NCI-H2171 (cell line): ENCODE results near the gene BABAM2.
"Not testable (repeated sequence)": the region's sequence is repeated elsewhere in the genome, so short reads cannot be mapped to it uniquely, and the experiment has no call there.

Experiments
- DNase-seq: peaks from one replicate; lab custom pipeline; 2025; lab: John Stamatoyannopoulos, UW

Gene BABAM2

DNA sequence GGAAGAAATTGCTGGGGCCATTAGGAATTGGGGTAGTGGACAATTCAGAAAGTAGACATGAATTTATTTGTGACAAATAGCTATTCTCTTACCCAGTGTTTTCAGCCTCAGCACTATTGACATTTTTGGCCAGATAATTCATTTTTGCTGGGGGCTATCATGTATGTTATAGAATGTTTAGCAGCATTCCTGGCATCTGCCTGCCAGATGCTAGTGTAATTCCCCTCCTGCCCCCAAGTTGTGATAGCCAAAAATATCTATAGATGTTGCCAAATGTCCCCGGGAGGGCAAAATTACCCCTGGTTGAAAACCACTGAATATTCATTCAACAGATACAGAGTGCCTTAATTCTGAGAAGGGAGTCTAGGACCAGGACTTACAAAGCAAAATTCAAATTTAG, 183.6 kb downstream of the BABAM2 start:
- DNase-seq: no peak

DNA sequence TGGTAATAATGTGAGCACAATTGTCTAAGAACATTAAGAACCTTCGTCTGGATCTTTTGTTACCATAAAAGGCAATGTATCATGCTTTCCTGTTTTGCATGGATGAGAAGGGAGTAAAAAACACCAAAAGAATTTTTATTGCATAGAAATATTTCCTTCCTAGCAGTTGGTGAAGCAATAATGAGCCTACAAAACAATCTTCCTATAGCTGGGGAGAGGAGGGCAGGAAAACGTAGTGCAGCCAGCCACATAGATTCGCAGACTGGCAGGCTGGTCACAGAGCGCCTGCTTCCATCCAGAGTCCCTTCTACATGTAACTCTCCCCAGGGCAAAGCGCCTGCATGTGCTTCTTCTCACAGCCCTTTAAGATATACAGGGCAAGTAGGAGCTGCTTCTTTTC, 190.4 kb downstream of the BABAM2 start:
- DNase-seq: no peak

DNA sequence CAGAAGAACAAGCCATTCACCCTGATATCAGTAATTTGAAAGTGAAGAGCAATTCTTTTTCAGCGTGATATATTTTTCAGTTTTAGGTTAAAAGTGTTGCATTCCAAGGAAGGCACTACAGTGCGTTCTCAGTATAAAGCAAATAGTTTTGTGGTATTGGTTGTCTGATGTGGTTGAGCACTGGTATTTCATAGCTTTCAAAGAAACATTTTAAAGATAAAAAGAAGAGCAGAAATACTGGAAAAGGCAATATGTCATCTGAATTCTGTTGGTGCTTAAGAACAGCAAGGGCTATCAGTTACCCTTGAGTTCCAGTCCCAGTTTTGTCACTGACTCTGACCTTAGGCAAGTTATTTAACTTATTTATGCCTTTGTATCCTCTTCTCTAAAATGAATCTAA, 191.6 kb downstream of the BABAM2 start:
- no peak for DNase-seq

DNA sequence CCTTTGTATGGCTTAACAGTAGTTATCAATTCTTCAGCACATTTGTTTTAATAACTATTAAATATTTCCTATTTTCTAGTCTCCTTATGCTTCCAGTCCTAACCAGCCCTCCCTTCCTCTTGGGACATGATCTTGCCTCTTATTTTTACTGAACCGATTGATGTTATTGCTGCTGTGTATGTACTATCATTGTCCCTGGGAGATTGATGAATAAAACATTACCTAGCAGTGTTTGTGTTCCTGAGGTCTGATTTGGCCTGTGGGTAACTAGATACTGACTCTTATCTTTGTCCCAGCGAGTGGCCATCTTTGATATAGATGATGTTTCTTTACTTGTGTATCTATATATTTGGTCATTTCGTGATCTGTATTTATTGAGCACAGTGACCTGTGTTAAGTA, 192.9 kb downstream of the BABAM2 start:
- no peak for DNase-seq

DNA sequence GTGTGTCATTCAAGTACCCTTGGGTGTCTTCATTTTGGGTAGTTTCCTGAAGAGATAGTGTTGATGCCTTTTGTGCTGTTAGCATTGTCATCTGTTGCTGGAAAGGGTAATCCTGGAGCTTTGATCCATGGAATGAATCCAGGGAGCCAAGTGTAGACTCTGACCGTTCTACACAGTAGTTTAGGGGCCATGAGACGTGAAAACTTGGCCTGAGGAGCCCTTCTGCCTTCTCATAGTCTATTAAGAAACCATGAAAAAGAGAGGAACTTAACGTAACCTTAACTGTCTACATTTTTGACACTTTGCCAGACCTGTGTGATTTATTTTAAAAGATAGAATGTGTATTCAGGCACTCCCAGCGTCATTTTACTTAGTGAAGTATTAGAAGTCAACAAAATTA, 194.0 kb downstream of the BABAM2 start:
- DNase-seq: no peak

DNA sequence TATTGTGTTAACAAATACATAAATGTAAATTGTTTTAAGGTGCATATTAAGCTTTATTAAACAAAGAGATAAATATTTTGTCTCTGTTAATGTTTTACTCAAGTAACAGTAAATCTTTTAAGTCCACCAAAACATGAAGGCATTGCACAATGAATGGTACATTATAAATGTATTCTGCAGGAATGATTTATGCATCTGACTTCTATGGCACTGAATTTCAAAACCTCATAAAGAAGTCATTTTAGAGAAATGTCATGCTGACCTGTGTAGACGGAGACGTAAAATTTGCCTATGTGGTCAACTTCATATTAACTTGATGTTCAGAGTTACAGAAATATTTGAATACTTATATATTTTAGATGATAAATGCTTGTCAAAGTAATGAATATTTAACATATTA, 194.7 kb downstream of the BABAM2 start:
- no peak for DNase-seq

DNA sequence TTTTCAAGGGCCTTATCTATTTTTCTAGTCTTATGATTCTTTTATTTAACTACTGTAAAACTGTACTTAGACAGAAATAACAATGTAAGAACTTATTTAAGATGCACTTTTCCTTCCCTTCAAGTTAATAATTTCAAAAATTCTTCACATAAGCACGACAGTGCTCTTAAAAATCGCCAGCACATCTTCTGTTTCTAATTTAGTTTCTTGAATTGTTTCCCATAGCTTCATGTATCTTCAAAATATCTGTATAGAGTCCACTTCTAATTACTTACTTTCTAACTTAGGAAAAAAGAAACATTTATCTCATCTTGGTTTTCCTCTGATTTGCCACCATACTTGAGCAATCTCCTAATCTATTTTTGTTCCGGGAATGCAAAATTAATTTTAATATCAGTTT, 196.1 kb downstream of the BABAM2 start:
- no peak for DNase-seq

DNA sequence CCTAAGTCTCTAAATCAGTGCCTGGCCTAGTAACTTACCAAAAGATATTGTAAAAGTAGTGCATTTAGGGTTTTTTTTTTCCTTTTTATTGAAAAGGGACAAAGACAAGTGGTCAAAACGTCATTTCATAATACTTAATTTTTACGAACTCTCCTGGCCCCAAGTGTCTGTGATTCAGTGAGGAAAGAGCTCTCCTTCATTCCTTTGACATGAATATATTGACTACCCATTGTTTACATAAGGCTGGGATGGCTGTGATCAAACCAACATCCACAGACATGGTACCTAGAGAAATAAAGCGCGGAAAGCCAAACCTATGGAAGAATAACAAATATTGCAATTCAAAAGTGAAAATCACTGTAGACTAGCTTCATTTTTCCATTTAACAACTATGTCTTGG, 198.4 kb downstream of the BABAM2 start:
- DNase-seq: no peak

DNA sequence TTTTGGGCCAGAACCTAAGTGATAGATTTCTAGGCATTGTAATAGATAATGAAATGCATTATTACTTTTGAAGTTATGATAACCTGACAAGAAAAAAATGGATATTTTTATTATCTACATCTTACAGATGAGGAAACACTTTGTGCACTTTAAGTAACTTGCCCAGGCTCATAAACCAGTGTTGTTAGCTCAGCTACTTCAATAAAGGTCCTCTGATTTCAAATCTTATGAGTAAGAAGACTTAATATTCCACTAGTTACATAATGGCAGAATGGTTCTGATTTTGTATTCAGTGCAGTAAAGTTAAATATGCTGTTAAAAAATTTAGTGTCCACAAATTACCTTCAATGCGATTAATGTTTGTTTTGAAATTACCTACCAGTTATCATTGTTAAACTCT, 199.0 kb downstream of the BABAM2 start:
- DNase-seq: no peak

DNA sequence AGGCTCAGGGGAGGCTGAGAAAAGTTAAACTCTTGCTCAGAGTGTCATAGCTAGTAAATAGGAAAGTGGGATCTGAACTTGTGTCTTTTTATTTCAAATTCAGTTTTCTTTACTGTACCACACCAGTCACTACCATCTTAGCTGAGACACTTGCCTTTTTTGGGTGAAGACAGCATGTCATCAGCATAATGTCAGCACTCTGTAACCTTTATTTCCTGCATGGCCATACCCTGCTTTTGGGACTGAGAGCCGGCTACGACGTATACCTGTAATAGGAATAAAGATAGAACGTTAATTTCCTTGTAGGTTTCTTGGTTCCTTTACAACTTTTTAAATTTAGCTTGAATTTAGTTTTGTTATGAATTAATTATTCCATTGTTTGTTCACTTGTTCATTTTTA, 202.8 kb downstream of the BABAM2 start:
- DNase-seq: no peak

DNA sequence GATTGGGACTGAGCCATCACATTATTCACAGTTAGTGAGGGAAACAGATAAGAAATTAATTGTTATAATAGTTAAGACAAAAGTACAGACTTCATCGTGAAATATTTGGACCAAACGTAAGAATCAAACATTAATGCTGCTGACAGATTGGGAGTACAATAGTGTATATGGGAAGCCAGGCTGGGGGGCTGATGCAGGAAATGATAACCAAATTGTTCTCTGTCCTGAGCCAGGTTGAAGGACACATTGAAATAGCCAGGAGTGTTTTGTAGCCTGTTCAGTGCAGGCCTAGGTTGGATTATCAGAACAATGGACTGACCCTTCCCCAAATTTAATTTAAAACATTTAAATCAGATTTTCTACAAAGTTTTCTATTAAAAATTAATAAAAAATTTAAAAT, 203.2 kb downstream of the BABAM2 start:
- no peak for DNase-seq

DNA sequence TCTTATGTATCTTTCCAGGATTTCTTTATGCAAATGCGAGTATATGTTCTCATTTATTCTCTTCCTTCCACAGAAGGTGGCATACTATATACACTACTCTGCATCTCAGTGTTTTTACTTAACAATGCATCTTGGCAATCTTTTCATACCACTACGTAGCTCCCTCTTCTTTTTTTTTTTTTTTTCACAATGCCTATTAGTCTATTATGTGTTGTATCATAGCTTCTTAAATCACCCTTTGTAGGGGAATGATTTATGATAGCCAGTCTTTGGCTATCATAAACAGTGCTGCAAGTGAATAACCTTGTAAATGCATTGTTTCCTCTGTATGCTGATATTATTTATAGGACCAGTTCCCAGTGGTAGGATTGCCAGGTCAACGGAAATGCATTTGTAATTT, 204.2 kb downstream of the BABAM2 start:
- no peak for DNase-seq

DNA sequence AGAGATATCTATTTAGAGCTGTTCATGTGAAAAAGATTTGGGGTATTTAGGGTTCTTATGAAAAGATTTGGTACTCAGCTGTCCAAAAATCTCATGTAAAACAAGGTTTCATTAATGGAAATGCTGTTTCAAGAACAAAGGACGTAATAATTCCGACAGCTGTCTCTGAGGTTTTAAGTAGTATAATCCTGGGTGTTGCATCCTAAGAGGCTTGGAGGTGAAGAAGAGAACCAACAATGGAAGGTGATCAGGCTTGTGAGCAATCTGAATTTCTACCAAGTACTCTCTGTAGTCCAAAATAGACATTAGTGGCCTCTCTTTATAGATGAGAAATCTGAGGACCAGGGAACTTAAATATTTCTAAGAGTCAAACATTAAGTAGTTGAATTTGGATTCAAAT, 205.1 kb downstream of the BABAM2 start:
- no peak for DNase-seq

DNA sequence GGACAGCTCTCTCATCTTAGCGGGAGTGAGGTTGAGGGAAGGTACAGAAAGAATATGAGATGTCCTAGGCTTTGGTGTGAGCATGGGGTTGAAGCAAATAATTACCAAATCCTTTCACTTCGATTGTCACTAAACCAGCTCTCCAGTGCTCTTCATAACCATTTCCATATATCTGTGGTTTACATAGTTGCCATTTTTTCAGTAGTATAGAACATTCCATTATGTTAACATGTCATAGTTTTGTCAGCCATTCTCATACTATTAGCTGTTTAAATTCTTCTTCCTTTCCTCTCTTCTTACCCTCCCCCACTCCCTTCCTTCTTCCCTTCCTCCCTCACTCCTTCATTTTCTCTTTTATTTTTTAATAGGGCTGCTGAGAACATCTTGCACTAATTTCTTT, 205.9 kb downstream of the BABAM2 start:
- no peak for DNase-seq

DNA sequence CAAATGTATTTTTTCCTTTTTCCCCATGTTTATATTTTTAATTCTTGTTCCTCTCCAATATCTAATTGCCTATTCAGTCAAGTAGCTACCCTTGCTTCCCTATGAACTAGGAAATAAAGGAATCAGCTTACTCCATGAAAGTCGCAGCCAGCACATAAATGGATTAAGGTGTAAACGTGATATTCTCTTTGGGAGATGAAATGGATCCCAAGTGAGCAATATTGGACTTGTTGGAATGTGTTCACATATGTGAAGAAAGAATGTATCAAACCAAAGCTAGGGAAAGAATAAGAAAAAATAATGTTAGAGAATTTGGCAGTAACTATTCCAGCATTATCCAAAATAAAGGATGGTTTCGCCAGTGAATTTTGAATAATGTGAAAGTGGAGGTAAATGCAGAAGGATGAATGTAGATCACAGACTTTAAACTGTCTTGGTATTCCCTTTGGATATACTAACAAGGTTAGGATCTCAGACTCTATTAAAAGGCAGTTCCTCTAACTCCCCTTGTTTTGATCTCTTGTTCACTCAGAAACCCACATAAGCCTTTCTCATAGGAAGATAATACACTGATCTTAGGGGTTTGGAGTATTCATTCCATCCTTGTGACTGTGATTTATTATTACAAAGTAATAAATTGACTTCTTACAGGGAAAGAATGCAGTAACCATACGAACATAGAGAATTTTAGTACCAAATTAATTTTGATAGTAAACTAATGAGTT, 208.1 kb downstream of the BABAM2 start:
- no peak for DNase-seq

DNA sequence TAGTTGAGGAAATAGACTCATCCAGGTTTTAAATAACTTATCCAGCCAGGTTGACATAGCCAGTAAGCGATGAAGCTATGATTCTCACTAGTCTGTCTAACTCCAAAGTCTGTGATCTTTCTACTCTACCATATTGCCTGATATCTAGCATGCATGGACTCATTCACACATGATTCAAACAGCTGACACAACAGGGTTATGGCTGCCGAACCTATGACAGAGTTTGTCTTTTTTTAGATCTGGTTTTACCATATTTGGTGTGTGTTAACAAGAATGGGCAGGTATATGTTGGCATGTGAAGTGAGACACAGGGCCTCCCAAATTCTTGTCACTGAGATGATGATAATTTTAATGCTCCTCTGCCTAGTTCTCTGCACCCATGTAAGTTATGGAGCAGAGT, 210.6 kb downstream of the BABAM2 start:
- DNase-seq: no peak

DNA sequence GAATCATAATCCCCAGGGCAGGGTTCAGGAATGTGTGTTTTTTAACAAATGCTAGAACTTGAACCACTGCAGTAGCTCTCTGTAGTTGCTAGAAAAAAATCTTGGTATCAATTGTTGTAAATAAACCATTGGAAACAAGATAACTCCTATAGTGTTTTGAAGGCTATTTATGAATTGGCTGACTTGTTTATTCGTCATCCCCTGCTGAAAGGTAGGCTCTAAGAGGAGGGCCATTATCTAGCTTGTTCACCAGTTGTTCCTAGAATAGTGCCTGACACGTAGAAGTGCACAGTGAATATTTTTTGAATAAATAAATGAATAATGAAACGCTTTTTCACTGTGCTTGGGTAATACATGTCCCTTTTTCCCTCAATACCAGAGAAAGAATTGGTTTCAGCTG, 211.4 kb downstream of the BABAM2 start:
- no peak for DNase-seq

DNA sequence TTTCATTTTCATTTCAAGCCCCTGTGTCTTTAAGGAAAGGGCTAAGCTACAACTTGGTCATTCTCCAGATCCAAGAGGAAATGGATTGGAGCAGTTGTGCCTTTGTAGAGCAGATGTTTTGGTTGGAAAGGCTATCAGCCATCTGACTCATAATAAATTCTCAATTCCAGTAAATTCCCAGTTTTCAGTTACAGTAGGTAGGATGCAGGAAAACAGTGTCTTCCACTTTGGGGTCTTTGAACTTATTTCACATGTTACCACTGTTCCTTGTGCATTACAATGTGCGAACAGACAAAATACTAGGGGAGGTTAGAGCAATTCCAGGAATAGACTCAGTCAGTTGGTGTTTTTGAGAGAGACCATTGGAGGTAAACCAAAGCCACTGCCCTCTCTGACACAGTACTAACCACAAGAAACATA, 211.9 kb downstream of the BABAM2 start:
- no peak for DNase-seq

DNA sequence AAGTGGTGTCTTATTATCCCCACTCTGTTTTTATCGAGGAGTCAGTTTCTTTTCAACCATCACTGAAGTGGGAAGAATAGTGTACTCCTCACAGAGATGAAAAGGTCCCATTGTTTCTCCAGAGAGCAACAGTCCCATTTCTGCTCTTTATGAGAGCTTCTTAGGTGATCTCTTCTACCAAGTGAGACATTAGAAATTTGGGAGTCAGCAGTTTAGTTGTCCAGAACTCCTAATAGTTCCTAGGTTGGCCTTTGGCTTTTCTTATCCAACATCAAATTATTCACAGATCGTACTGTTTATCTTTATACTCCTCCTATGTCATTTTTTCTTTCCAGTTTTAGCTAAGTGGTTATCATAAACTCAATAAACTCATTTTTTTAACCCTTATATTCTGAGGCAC, 213.1 kb downstream of the BABAM2 start:
- DNase-seq: no peak

DNA sequence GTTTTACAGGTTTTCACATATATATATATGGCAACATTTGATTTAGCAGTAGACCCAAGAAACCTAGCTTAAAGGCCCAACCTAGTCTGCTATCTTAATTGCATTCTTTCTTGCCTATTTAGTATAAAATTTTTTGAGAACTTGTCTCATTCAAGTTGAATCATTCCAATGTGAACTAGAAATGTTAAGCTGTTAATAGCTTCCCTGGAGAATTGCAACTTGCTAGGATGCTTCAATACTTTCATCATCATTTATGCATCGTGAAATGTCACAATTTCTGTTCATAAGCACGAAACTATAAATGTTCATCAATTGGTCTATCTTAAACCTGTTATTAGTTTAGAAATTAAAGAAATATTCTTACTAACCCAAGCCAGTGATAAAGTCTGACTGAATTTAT, 217.6 kb downstream of the BABAM2 start:
- DNase-seq: no peak

DNA sequence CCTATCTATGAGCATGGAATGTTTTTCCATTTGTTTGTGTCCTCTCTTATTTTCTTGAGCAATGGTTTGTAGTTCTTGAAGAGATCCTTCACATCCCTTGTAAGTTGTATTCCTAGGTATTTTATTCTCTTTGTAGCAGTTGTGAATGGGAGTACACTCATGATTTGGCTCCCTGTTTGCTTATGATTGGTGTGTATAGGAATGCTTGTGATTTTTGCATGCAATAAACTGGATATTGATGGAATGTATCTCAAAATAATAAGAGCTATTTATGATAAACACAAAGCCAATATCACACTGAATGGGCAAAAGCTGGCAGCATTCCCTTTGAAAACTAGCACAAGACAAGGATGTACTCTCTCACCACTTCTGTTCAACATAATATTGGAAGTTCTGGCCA, 223.2 kb downstream of the BABAM2 start:
- not testable (repeated sequence) for DNase-seq

DNA sequence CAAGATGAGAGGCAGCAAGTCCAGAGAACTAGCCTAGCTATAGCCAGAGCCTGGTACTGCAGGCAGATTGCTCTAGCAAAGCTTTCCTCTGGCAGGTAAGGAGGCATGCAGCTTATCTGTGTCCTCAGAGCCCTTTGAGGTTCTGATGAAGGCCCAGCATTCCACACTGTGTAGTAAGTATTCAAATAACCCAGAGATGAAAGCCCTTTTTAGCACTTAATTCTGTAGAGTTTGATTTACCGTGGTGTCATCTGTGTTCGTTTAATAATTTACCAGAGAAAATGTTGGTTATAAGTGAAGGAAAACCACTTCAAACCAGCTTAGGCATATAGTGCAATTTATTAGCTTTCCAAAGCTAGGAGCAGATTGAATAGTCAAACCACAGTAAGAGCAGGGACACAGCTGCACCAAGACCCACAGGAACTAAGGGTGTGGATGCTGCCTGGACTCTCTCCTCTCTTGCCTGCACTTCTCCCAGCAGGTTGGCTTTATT, 226.6 kb downstream of the BABAM2 start:
- DNase-seq: no peak

DNA sequence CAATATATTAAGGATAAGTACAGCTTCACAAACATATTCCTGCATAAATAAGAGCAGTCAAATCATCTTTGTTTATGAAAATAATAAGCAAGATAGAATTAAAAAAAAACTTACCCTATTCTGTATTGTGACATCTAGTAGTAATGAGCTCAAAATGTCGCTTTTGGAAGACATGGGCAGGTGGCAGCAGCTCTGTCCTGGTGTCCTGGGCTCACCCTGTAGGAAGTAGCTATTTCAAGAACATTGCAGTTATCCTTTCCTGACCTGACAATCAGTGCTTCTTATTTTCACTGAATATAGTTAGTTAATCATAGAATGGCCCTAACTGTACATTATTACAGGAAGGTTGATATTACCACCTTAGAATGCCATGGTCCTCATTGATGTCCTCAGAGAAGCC, 229.1 kb downstream of the BABAM2 start:
- no peak for DNase-seq

DNA sequence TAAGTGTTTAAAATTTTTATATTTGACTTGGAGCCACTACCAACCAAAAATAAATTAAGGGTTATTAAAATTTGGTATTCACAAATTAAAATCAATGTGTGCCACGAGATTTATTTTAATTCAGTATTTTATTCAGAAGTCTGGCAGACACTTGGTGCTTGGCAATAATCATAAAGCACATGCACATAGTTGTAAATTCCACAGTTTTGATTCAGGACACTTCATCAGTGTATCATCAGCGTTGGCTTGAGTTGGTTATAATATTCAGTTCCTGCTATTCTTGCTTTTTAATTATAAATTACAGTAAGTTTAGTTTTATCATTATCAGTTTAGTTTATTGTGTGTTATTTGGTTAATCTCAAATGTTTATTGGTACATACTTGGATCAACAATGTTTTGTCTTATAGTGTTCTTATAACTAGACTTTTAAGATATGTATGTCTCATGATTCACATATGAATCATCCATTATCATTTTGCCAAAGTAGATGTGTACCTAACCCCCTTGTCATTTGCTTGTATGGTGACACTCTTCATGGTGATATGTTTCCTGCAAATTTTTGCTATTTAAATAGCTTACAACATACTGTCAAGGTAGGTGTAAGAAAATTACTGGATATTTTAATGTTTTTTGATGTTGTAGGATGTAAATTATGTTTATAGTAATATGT, 237.9 kb downstream of the BABAM2 start:
- DNase-seq: no peak
